ENCODE data around the gene LRRC3C. TPM values are rescaled to one million over a fixed set of nuclear protein-coding genes. Genes with fewer than 3 reads are reported as not detected.

Gene LRRC3C
- total RNA-seq, 1 experiment from 2014 or later, result not detected

GRCh38 chr17:39952680-39953470 is 25.3 kb downstream of the LRRC3C start:
- ChIA-PET CTCF (no interaction called here), POLR2A (ENCODE audit: low non-redundant PET) (no interaction called here)
- H3K27me3 ChIP-seq (replicated peaks; ENCODE audit: insufficient read depth, low read depth, low read length, poor library complexity), result no peaks in the 10 kb centered on the region
- BruUV-seq (replicated peaks), result no TSS peak
- intact Hi-C loops (cut with micrococcal nuclease; ENCODE audit: unreplicated experiment), result no loop called here
- TF ChIP-seq EZH2 (IDR thresholded peaks at IDR 0.05; ENCODE audit: borderline replicate concordance, low read depth, low read length, poor library complexity, severe bottlenecking) (no peak), CTCF (conservative IDR thresholded peaks at IDR 0.05; ENCODE audit: low read depth, low read length) (no peak)
- no peak overlapping the region for H3K27ac ChIP-seq (ENCODE audit: low read depth, low read length, poor library complexity, severe bottlenecking)
- H3K9me3 ChIP-seq (ENCODE audit: low read depth, low read length, poor library complexity, severe bottlenecking), result no peaks in the 10 kb centered on the region
- H3K4me1 ChIP-seq (ENCODE audit: insufficient read depth, low read length, poor library complexity, severe bottlenecking), result no peaks in the 10 kb centered on the region
- H3K4me3 ChIP-seq (ENCODE audit: low read depth, low read length, poor library complexity, severe bottlenecking), result peak overlapping the region; percentile 42
- peak; percentile 85 for DNase-seq (ENCODE audit: low spot score)
- no peaks in the 10 kb centered on the region for H3K36me3 ChIP-seq (ENCODE audit: insufficient read depth, low read length, poor library complexity, severe bottlenecking)

- POLR2A ChIA-PET (ENCODE audit: low non-redundant PET), result no interaction called here
- Histone ChIP-seq H3K4me3 (ENCODE audit: low read depth, low read length, poor library complexity, severe bottlenecking) (peak overlapping the region; percentile 42), H3K4me1 (ENCODE audit: insufficient read depth, low read length, poor library complexity, severe bottlenecking) (no peaks in the 10 kb centered on the region), H3K9me3 (ENCODE audit: low read depth, low read length, poor library complexity, severe bottlenecking) (no peaks in the 10 kb centered on the region), H3K36me3 (ENCODE audit: insufficient read depth, low read length, poor library complexity, severe bottlenecking) (no peaks in the 10 kb centered on the region), H3K27me3 (replicated peaks; ENCODE audit: insufficient read depth, low read depth, low read length, poor library complexity) (no peaks in the 10 kb centered on the region), H3K27ac (ENCODE audit: low read depth, low read length, poor library complexity, severe bottlenecking) (no peak overlapping the region)
- CTCF ChIA-PET, result no interaction called here
- no TSS peak for BruUV-seq (replicated peaks)
- no peak for DNase-seq (ENCODE audit: low spot score)
- TF ChIP-seq EZH2 (IDR thresholded peaks at IDR 0.05; ENCODE audit: borderline replicate concordance, low read depth, low read length, poor library complexity, severe bottlenecking) (no peak), CTCF (conservative IDR thresholded peaks at IDR 0.05; ENCODE audit: low read depth, low read length) (no peak)
- intact Hi-C loops (cut with micrococcal nuclease; ENCODE audit: unreplicated experiment), result no loop called here
These were observed 25.9 kb downstream of the LRRC3C start for GRCh38 chr17:39953471-39953888.

GRCh38 chr17:39954876-39955275 is 27.3 kb downstream of the LRRC3C start:
- DNase-seq (ENCODE audit: low spot score), result no peak
- Histone ChIP-seq H3K4me1 (ENCODE audit: insufficient read depth, low read length, poor library complexity, severe bottlenecking) (no peaks in the 10 kb centered on the region), H3K27ac (ENCODE audit: low read depth, low read length, poor library complexity, severe bottlenecking) (no peak overlapping the region), H3K4me3 (ENCODE audit: low read depth, low read length, poor library complexity, severe bottlenecking) (no peak overlapping the region), H3K36me3 (ENCODE audit: insufficient read depth, low read length, poor library complexity, severe bottlenecking) (no peaks in the 10 kb centered on the region), H3K9me3 (ENCODE audit: low read depth, low read length, poor library complexity, severe bottlenecking) (no peaks in the 10 kb centered on the region), H3K27me3 (replicated peaks; ENCODE audit: insufficient read depth, low read depth, low read length, poor library complexity) (no peaks in the 10 kb centered on the region)
- TF ChIP-seq CTCF (conservative IDR thresholded peaks at IDR 0.05; ENCODE audit: low read depth, low read length) (no peak), EZH2 (IDR thresholded peaks at IDR 0.05; ENCODE audit: borderline replicate concordance, low read depth, low read length, poor library complexity, severe bottlenecking) (no peak)
- intact Hi-C loops (cut with micrococcal nuclease; ENCODE audit: unreplicated experiment), result no loop called here
- no TSS peak for BruUV-seq (replicated peaks)
- CTCF ChIA-PET, result no interaction called here
- POLR2A ChIA-PET (ENCODE audit: low non-redundant PET), result no interaction called here

All from A673 (cell line).